Ascending aorta (tissue), 2 donors: ENCODE measurements around the gene DZIP3. TPM values are rescaled to one million over a fixed set of nuclear protein-coding genes. Genes with fewer than 3 reads are reported as not detected.

Experiments
- DNase-seq, 2 donors: peaks; one replicate each; pipeline ENCODE4 v3.0.0-alpha.2; 2019; ENCODE audit warnings: low spot score in 2 of 2
- H3K27ac ChIP-seq, 2 donors: fragments of 200-600 bp; sonication (generic); one replicate each; pipeline ENCODE4 v1.5.1; 2016 to 2017; ENCODE audit warnings: mild to moderate bottlenecking in 1 of 2
- H3K27me3 ChIP-seq: fragments of 200-600 bp; sonication (generic); one replicate; pipeline ENCODE4 v1.5.1; 2017
- H3K36me3 ChIP-seq, 2 donors: fragments of 200-600 bp; sonication (generic); one replicate each; pipeline ENCODE4 v1.5.1; 2016
- H3K4me1 ChIP-seq, 2 donors: fragments of 200-600 bp; sonication (generic); one replicate each; pipeline ENCODE4 v1.5.1; 2016 to 2017; ENCODE audit warnings: mild to moderate bottlenecking in 1 of 2
- H3K4me3 ChIP-seq, 2 donors: fragments of 200-600 bp; sonication (generic); one replicate each; pipeline ENCODE4 v1.5.1; 2016 to 2017; ENCODE audit warnings: mild to moderate bottlenecking in 1 of 2
- H3K9me3 ChIP-seq, 2 donors: fragments of 200-600 bp; sonication (generic); one replicate each; pipeline ENCODE4 v1.5.1; 2016
- intact Hi-C: fragments of 100-400 bp; cut with DNase I; formaldehyde crosslinking; loops from one replicate; pipeline ENCODE4 v1.15.1; 2023
- total RNA-seq: library from RNA; depleted of rRNA; stranded (reverse); fragments of >200 nt; gene quantifications from one replicate; pipeline ENCODE4 v1.1.0, GENCODE V29; 2016
- TF ChIP-seq, protein P1 (sequence below), 3 experiments: fragments of 200-600 bp in 2 of 3; fragments of 450-650 bp in 1 of 3; sonication (generic) in 2 of 3; IDR thresholded peaks; one replicate each; pipeline ENCODE4 v1.5.1; 2016 to 2019; ENCODE audit warnings: antibody characterized with exemption in 3 of 3, mild to moderate bottlenecking in 1 of 3, moderate library complexity in 1 of 3

DZIP3 gene, protein sequence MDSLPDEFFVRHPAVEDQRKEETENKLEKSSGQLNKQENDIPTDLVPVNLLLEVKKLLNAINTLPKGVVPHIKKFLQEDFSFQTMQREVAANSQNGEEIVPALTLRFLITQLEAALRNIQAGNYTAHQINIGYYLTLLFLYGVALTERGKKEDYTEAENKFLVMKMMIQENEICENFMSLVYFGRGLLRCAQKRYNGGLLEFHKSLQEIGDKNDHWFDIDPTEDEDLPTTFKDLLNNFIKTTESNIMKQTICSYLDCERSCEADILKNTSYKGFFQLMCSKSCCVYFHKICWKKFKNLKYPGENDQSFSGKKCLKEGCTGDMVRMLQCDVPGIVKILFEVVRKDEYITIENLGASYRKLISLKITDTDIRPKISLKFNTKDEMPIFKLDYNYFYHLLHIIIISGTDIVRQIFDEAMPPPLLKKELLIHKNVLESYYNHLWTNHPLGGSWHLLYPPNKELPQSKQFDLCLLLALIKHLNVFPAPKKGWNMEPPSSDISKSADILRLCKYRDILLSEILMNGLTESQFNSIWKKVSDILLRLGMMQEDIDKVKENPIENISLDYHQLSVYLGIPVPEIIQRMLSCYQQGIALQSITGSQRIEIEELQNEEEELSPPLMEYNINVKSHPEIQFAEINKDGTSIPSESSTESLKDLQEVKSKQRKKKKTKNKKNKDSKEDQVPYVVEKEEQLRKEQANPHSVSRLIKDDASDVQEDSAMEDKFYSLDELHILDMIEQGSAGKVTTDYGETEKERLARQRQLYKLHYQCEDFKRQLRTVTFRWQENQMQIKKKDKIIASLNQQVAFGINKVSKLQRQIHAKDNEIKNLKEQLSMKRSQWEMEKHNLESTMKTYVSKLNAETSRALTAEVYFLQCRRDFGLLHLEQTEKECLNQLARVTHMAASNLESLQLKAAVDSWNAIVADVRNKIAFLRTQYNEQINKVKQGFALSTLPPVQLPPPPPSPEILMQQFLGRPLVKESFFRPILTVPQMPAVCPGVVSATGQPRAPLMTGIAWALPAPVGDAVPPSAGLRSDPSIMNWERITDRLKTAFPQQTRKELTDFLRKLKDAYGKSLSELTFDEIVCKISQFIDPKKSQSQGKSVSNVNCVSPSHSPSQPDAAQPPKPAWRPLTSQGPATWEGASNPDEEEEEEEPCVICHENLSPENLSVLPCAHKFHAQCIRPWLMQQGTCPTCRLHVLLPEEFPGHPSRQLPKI
- total RNA-seq: 7.0 TPM

DNA sequence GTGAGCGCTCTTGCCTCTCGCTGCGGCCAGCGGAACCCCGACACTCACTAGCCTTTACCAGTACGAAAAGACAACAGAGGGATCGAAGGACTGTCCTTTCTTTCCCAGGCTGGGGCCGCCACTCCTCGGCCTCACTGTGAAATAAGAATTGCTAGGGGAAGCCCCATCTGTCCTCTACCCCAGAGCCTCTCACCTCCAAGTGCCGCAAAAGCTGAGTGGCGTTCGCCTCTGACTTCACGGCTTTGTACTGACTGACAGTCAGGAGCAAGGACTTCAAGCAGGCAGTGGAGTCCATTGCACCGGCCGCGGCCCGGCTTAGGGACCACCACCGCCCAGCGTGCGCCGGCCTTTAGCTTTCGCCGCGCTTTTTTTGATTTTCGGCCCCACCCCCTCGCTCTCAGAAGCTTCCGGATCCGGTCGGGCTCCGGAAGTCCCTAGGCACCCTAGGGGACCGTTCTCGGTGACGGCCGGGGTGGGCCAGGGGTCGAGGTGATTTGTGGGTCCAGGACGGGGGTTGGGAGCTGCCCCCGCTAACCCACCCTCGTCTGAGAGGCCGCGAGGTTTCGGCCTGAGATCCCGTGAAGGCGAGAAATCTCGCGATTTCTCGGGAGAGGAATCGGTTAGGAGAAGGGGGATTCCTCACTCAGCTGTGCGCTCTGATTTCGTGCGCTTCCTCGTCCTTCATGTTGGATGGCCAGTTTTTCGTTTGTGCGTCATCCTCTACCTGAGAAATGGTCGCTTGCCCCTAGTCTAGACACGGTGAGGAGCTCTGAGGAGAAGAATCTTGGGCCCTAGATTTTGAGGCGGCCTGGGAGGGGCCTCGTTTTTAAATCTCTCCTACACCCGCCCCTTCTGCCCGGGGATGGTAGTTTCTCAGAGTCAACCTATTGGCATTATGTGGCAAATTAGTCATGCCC is at the start of gene DZIP3, which contains the start of gene CIP2A:
DZIP3 (plus strand) TSS at position 642 of the 917 bp plus-strand sequence. CDS start 15,685 bp downstream, outside the sequence.
CIP2A (minus strand) TSS at position 358 of the 917 bp plus-strand sequence; CDS start at position 295, 63 bp downstream.
- no peaks in the 10 kb centered on the region for H3K36me3 ChIP-seq
- DNase-seq: peak; percentile 20 to 88
- TF ChIP-seq, protein P1, sequence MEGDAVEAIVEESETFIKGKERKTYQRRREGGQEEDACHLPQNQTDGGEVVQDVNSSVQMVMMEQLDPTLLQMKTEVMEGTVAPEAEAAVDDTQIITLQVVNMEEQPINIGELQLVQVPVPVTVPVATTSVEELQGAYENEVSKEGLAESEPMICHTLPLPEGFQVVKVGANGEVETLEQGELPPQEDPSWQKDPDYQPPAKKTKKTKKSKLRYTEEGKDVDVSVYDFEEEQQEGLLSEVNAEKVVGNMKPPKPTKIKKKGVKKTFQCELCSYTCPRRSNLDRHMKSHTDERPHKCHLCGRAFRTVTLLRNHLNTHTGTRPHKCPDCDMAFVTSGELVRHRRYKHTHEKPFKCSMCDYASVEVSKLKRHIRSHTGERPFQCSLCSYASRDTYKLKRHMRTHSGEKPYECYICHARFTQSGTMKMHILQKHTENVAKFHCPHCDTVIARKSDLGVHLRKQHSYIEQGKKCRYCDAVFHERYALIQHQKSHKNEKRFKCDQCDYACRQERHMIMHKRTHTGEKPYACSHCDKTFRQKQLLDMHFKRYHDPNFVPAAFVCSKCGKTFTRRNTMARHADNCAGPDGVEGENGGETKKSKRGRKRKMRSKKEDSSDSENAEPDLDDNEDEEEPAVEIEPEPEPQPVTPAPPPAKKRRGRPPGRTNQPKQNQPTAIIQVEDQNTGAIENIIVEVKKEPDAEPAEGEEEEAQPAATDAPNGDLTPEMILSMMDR (IDR thresholded peaks at IDR 0.05): no peak
- intact Hi-C loops: loop anchor here (5.0 to 10.0 kb wide), 3 partner anchors 495 to 1355 kb away; partner anchors contain the start of genes BBX and CD47
- H3K9me3 ChIP-seq: no peaks in the 10 kb centered on the region
- peak within 1 kb of the TSS; percentile 93 for H3K27ac ChIP-seq
- peak within 1 kb of the TSS; percentile 70 to 71 for H3K4me3 ChIP-seq
- H3K27me3 ChIP-seq: no peaks in the 10 kb centered on the region
- peaks cover 0 to 2% of the 10 kb centered on the region in 2 donors for H3K4me1 ChIP-seq

DNA sequence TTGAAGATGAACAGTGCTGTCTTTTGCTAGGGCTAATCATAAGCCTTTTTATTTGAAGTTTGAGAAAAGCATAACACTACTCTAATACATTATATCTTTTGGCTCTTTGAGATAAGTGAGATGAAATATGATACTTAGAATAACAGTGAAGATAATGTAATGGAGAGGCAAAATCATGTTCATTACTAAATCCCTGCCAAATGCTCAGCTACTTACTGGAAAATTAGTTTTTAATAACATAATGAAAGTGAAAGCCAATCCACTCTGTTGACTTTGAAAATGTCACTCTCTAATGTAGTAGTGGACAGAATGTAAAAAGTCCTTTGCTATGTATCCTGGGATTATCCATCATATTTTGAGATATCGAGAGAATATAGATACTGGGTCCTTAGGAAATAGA is 43.3 kb upstream of the DZIP3 start:
- H3K4me3 ChIP-seq: peak overlapping the region; percentile 24 to 43
- H3K9me3 ChIP-seq: no peaks in the 10 kb centered on the region
- no peaks in the 10 kb centered on the region for H3K36me3 ChIP-seq
- no peak for DNase-seq
- no peaks in the 10 kb centered on the region for H3K4me1 ChIP-seq
- H3K27ac ChIP-seq: no peak overlapping the region
- intact Hi-C loops: no loop called here
- H3K27me3 ChIP-seq: no peaks in the 10 kb centered on the region
- TF ChIP-seq, protein P1 (IDR thresholded peaks at IDR 0.05): no peak

DNA sequence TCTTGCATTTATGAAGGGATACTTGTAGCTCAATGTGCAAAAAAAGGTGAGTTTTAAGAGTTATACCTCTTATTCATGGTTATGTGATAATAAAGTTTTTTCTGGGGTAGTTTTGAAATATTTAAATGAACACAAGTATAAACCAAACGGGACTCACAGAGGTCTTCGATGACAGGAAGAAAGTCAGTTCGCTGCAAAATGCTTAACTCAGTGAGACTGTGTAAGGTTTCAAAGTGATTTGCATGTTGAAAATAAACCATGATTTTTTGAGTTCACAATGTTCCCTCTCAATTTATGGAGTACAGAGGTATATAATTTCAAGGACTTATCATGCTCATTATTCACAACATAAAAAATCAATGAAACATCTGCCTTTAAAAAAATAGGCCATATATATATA is 42.8 kb upstream of the DZIP3 start:
- Histone ChIP-seq H3K27me3 (no peaks in the 10 kb centered on the region), H3K36me3 (no peaks in the 10 kb centered on the region), H3K4me1 (no peaks in the 10 kb centered on the region), H3K27ac (no peak overlapping the region), H3K9me3 (no peaks in the 10 kb centered on the region), H3K4me3 (peak overlapping the region; percentile 24 to 43)
- TF ChIP-seq, protein P1 (IDR thresholded peaks at IDR 0.05): no peak
- intact Hi-C loops: no loop called here
- no peak for DNase-seq

DNA sequence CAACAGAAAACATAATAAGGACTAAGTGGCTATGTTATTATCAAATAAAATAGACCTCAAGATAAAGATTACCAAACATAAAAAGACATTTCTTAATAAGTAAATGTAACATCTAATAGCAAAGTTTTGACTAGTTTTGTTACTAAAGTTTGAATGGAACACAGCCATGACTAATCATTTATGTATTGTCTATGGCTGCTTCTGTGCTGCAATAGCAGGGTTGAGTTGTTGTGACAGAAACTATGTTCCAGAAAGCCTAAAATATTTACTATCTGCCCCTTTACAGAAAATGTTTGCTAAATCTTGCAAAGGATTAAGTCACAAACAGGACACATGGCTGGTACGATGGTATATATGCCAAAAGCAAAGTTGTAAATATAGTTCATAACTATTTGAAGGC is 41.2 kb upstream of the DZIP3 start:
- TF ChIP-seq, protein P1 (IDR thresholded peaks at IDR 0.05): no peak
- H3K4me3 ChIP-seq: no peak overlapping the region
- H3K4me1 ChIP-seq: no peaks in the 10 kb centered on the region
- intact Hi-C loops: no loop called here
- H3K27me3 ChIP-seq: no peaks in the 10 kb centered on the region
- no peaks in the 10 kb centered on the region for H3K36me3 ChIP-seq
- DNase-seq: no peak
- H3K9me3 ChIP-seq: no peaks in the 10 kb centered on the region
- H3K27ac ChIP-seq: no peak overlapping the region
